B cell (primary cell): ENCODE data around the gene EID1. TPM values are rescaled to one million over a fixed set of nuclear protein-coding genes. Genes with fewer than 3 reads are reported as not detected.
"Not testable (repeated sequence)": the region's sequence is repeated elsewhere in the genome, so short reads cannot be mapped to it uniquely, and the experiment has no call there.

Experiments
- ATAC-seq: fragments of 200-7000 bp; cut with Tn5 transposase; one replicate; pipeline ENCODE4 v1.10.0; 2021; ENCODE audit warnings: low read depth, mild to moderate bottlenecking, moderate number of reproducible peaks, moderate library complexity
- CTCF ChIA-PET: fragments of 350-600 bp; sonication (Branson Sonifier 250); formaldehyde crosslinking; loops from one replicate; lab custom pipeline; 2021; ENCODE audit warnings: antibody characterized with exemption, inconsistent platforms; lab: Charles Lee
- POLR2A ChIA-PET: fragments of 350-600 bp; sonication (Branson Sonifier 250); formaldehyde crosslinking; loops from one replicate; lab custom pipeline; 2021; ENCODE audit warnings: antibody characterized with exemption; lab: Charles Lee
- DNase-seq: peaks from one replicate; pipeline ENCODE4 v3.0.0; 2013
- H2AFZ ChIP-seq: 2 replicates; pipeline ENCODE4 v1.6.1; 2012; ENCODE audit warnings: mild to moderate bottlenecking, low read depth, low read length; ENCODE audit not compliant: insufficient read depth, poor library complexity, severe bottlenecking
- H3K27ac ChIP-seq, 2 donors: 1 replicate in 1 of 2; 2 replicates in 1 of 2; pipeline ENCODE4 v1.5.1; 2012 to 2013; ENCODE audit warnings: low read length in 2 of 2, mild to moderate bottlenecking in 2 of 2, moderate library complexity in 1 of 2
- H3K27me3 ChIP-seq, 4 experiments: fragments of 200-600 bp in 1 of 4; sonication (generic) in 1 of 4; replicated peaks in 1 of 4; 1 replicate in 2 of 4; 2 replicates in 2 of 4; pipeline versions ENCODE4 v1.6.1 to v1.7.0; 2013 to 2016; ENCODE audit warnings: low read length in 3 of 4, mild to moderate bottlenecking in 2 of 4, mixed read lengths in 1 of 4, moderate library complexity in 1 of 4; ENCODE audit not compliant: insufficient read depth in 4 of 4, control insufficient read depth in 3 of 4; ENCODE audit errors: control extremely low read depth in 1 of 4
- H3K36me3 ChIP-seq, 2 experiments: replicated peaks in 1 of 2; 1 replicate in 1 of 2; 2 replicates in 1 of 2; pipeline versions ENCODE4 v1.6.1 to v1.7.1; 2013; ENCODE audit warnings: low read length in 1 of 2; ENCODE audit not compliant: insufficient read depth in 2 of 2, control insufficient read depth in 1 of 2; ENCODE audit errors: control extremely low read depth in 1 of 2, extremely low read depth in 1 of 2
- H3K4me1 ChIP-seq, 2 donors: fragments of 200-600 bp in 1 of 2; sonication (generic) in 1 of 2; 1 replicate in 1 of 2; 2 replicates in 1 of 2; pipeline versions ENCODE4 v1.5.1 to v1.6.1; 2013 to 2017; ENCODE audit warnings: low read length in 2 of 2; ENCODE audit not compliant: control insufficient read depth in 2 of 2, insufficient read depth in 2 of 2
- H3K4me2 ChIP-seq: replicated peaks from 2 replicates; pipeline ENCODE3; 2012; ENCODE audit warnings: mild to moderate bottlenecking, low read depth, low read length; ENCODE audit not compliant: poor library complexity, severe bottlenecking
- H3K4me3 ChIP-seq, 5 experiments: fragments of 200-600 bp in 1 of 5; sonication (generic) in 1 of 5; 1 replicate in 3 of 5; 2 replicates in 2 of 5; pipeline versions ENCODE4 v1.5.1 to v1.7.0; 2011 to 2016; ENCODE audit warnings: low read length in 4 of 5, mild to moderate bottlenecking in 4 of 5, low read depth in 2 of 5, control low read depth in 1 of 5, moderate library complexity in 1 of 5; ENCODE audit not compliant: insufficient read depth in 1 of 5; ENCODE audit errors: control extremely low read depth in 1 of 5, extremely low read depth in 1 of 5
- H3K79me2 ChIP-seq: fragments of 200-600 bp; sonication (generic); one replicate; pipeline ENCODE4 v1.6.0; 2016; ENCODE audit warnings: low read length; ENCODE audit not compliant: control insufficient read depth, insufficient read depth
- H3K9ac ChIP-seq: fragments of 200-600 bp; sonication (generic); 2 replicates; pipeline ENCODE4 v1.6.1; 2017; ENCODE audit warnings: mild to moderate bottlenecking, low read length, moderate library complexity
- H3K9me3 ChIP-seq, 3 donors: one replicate each; pipeline versions ENCODE4 v1.6.1 to v1.7.1; 2013; ENCODE audit warnings: low read length in 2 of 3; ENCODE audit not compliant: control insufficient read depth in 2 of 3, insufficient read depth in 1 of 3; ENCODE audit errors: control extremely low read depth in 1 of 3
- H4K20me1 ChIP-seq: 2 replicates; pipeline ENCODE4 v1.6.0; 2012; ENCODE audit warnings: mild to moderate bottlenecking, low read length; ENCODE audit not compliant: insufficient read depth, control insufficient read depth, poor library complexity, severe bottlenecking
- H3K27ac Mint-ChIP-seq: one replicate; pipeline ENCODE4 v1.8.0; 2021; ENCODE audit warnings: mixed read lengths
- H3K27me3 Mint-ChIP-seq: one replicate; pipeline ENCODE4 v1.8.0; 2021; ENCODE audit warnings: mixed read lengths
- H3K4me1 Mint-ChIP-seq: one replicate; pipeline ENCODE4 v1.8.0; 2021; ENCODE audit warnings: mixed read lengths
- H3K4me3 Mint-ChIP-seq: one replicate; pipeline ENCODE4 v1.8.0; 2021; ENCODE audit warnings: mixed read lengths
- H3K9me3 Mint-ChIP-seq: one replicate; pipeline ENCODE4 v1.8.0; 2022; ENCODE audit warnings: mixed read lengths; ENCODE audit not compliant: insufficient read depth
- CTCF ChIP-seq: fragments of 200-600 bp; IDR thresholded peaks from one replicate; pipeline ENCODE4 v1.8.0; 2022; ENCODE audit warnings: antibody characterized with exemption, mild to moderate bottlenecking
- EZH2 ChIP-seq: IDR thresholded peaks from 2 replicates; pipeline ENCODE4 v1.6.1; 2012; ENCODE audit warnings: borderline replicate concordance, low read depth, mild to moderate bottlenecking, moderate library complexity, low read length; ENCODE audit not compliant: insufficient read depth, poor library complexity, severe bottlenecking
- WGBS: methylation state at CpG from one replicate; pipeline ENCODE4 v1.1.5; 2013; ENCODE audit warnings: missing lambda C conversion rate; ENCODE audit not compliant: insufficient coverage; 5-methylcytosine and 5-hydroxymethylcytosine counted together
- intact Hi-C: fragments of 100-400 bp; cut with micrococcal nuclease; formaldehyde crosslinking; loops from one replicate; pipeline ENCODE4 v1.10.0; 2022
- polyA plus RNA-seq: library from polyadenylated mRNA; depleted of rRNA; stranded (reverse); fragments of >200 nt; gene quantifications from 2 replicates; pipeline ENCODE4 v1.2.3, GENCODE V29; 2012
- total RNA-seq, 2 donors: library from RNA; stranded (reverse); fragments of 120-200 nt in 1 of 2; gene quantifications; 1 replicate in 1 of 2; 2 replicates in 1 of 2; pipeline versions ENCODE4 v1.2.3 to v1.2.4, GENCODE V29; 2013 to 2022

The EID1 gene
- total and polyA plus RNA-seq, 2 donors (not counting 1 experiment from before 2014, with no cell fraction given): 30.2 to 56.5 TPM

GRCh38 chr15:48905847-48906246 is 27.9 kb downstream of the EID1 start:
- Histone ChIP-seq H3K9me3 (no peaks in the 10 kb centered on the region), H3K9ac (no peak overlapping the region), H4K20me1 (no peaks in the 10 kb centered on the region), H3K4me2 (no peak overlapping the region), H3K27ac (no peak overlapping the region), H3K79me2 (no peaks in the 10 kb centered on the region), H3K27me3 (no peaks in the 10 kb centered on the region), H3K4me3 (no peak overlapping the region), H3K36me3 (no peaks in the 10 kb centered on the region), H3K4me1 (no peaks in the 10 kb centered on the region), H2AFZ (no peak overlapping the region)
- ChIA-PET CTCF (interaction anchor here (2.8 kb wide), 1 partner anchor 44 kb away, joined by 6 read pairs; no protein-coding TSS in a partner anchor), POLR2A (no interaction called here)
- Mint-ChIP-seq H3K27me3 (no peaks in the 10 kb centered on the region), H3K27ac (no peak overlapping the region), H3K4me1 (no peaks in the 10 kb centered on the region), H3K4me3 (no peak overlapping the region), H3K9me3 (no peaks in the 10 kb centered on the region)
- TF ChIP-seq CTCF (no peak), EZH2 (no peak)
- no CpG with 5 or more reads among the region's 1 CpG for WGBS
- ATAC-seq (no peak), DNase-seq (no peak)
- intact Hi-C loops: no loop called here

GRCh38 chr15:48909313-48909712 is 31.4 kb downstream of the EID1 start:
- H3K36me3 ChIP-seq, CTCF ChIA-PET, H4K20me1 ChIP-seq, H3K4me3 ChIP-seq, H3K27ac Mint-ChIP-seq, H3K4me2 ChIP-seq, DNase-seq, ATAC-seq, H3K4me3 Mint-ChIP-seq, H3K9ac ChIP-seq, H2AFZ ChIP-seq, H3K9me3 Mint-ChIP-seq, H3K27me3 ChIP-seq, H3K79me2 ChIP-seq, H3K4me1 Mint-ChIP-seq, intact Hi-C loops, POLR2A ChIA-PET, H3K9me3 ChIP-seq, H3K27ac ChIP-seq, H3K4me1 ChIP-seq: not testable (repeated sequence)
- WGBS: no CpG with 5 or more reads among the region's 2 CpGs
- H3K27me3 Mint-ChIP-seq: peaks cover 14% of the 10 kb centered on the region

- H3K9me3 Mint-ChIP-seq, H3K27me3 ChIP-seq, CTCF ChIA-PET, H3K4me2 ChIP-seq, H3K79me2 ChIP-seq, H3K9ac ChIP-seq, ATAC-seq, H3K36me3 ChIP-seq, H3K27ac Mint-ChIP-seq, POLR2A ChIA-PET, H3K4me1 ChIP-seq, H3K4me3 ChIP-seq, H3K9me3 ChIP-seq, intact Hi-C loops, H4K20me1 ChIP-seq, DNase-seq, H3K4me3 Mint-ChIP-seq, H3K27ac ChIP-seq, H3K4me1 Mint-ChIP-seq, H2AFZ ChIP-seq: not testable (repeated sequence)
- WGBS: 83% methylated on average over 1 of the region's 2 CpGs
- H3K27me3 Mint-ChIP-seq: peaks cover 24% of the 10 kb centered on the region
These were observed 32.6 kb downstream of the EID1 start for GRCh38 chr15:48910554-48910953.
